Smooth muscle cell (in vitro differentiated cells): ENCODE results near the gene RAP2B. TPM values are rescaled to one million over a fixed set of nuclear protein-coding genes. Genes with fewer than 3 reads are reported as not detected.

Experiments
- DNase-seq: peaks from one replicate; lab custom pipeline; 2025; ENCODE audit not compliant: unreplicated experiment; lab: John Stamatoyannopoulos, UW
- H2AFZ ChIP-seq: fragments of 200-600 bp; sonication (generic); 2 replicates; pipeline ENCODE4 v1.6.0; 2016; ENCODE audit warnings: antibody characterized with exemption, low read depth, mild to moderate bottlenecking
- H3F3A ChIP-seq: fragments of 200-600 bp; sonication (generic); 2 replicates; pipeline ENCODE4 v1.6.0; 2017; ENCODE audit warnings: antibody characterized with exemption, low read depth
- H3K27ac ChIP-seq: fragments of 200-600 bp; sonication (generic); 2 replicates; pipeline ENCODE4 v1.5.1; 2016; ENCODE audit warnings: low read depth, mild to moderate bottlenecking
- H3K27me3 ChIP-seq: fragments of 200-600 bp; sonication (generic); 2 replicates; pipeline ENCODE4 v1.6.1; 2016; ENCODE audit warnings: low read depth, mild to moderate bottlenecking
- H3K36me3 ChIP-seq: fragments of 200-600 bp; sonication (generic); 2 replicates; pipeline ENCODE4 v1.5.1; 2016; ENCODE audit warnings: low read depth
- H3K4me1 ChIP-seq: fragments of 200-600 bp; sonication (generic); 2 replicates; pipeline ENCODE4 v1.5.1; 2016; ENCODE audit warnings: low read depth
- H3K4me2 ChIP-seq: fragments of 200-600 bp; sonication (generic); 2 replicates; pipeline ENCODE4 v1.6.0; 2016; ENCODE audit warnings: mild to moderate bottlenecking
- H3K4me3 ChIP-seq: fragments of 200-600 bp; sonication (generic); 2 replicates; pipeline ENCODE4 v1.5.1; 2016; ENCODE audit warnings: mild to moderate bottlenecking
- H3K79me2 ChIP-seq: fragments of 200-600 bp; sonication (generic); 2 replicates; pipeline ENCODE4 v1.6.0; 2016; ENCODE audit warnings: low read depth, mild to moderate bottlenecking
- H3K9ac ChIP-seq: fragments of 200-600 bp; sonication (generic); 2 replicates; pipeline ENCODE4 v1.6.0; 2016; ENCODE audit warnings: low read depth
- H3K9me3 ChIP-seq: fragments of 200-600 bp; sonication (generic); replicated peaks from 2 replicates; pipeline ENCODE4 v1.5.1; 2016; ENCODE audit warnings: low read depth
- H4K20me1 ChIP-seq: fragments of 200-600 bp; sonication (generic); 2 replicates; pipeline ENCODE4 v1.6.0; 2016; ENCODE audit warnings: low read depth
- WGBS: methylation state at CpG from one replicate; pipeline ENCODE4 v1.1.7; 2016; ENCODE audit warnings: low lambda C conversion rate; 5-methylcytosine and 5-hydroxymethylcytosine counted together
- polyA plus RNA-seq: library from polyadenylated mRNA; unstranded; fragments of >200 nt; fragmentation: Nextera tagmentation; extraction: Ambion mirVana; gene quantifications from 2 replicates; pipeline ENCODE4 v1.2.1, GENCODE V29; 2016
- total RNA-seq: library from RNA; depleted of rRNA; stranded (reverse); fragments of >200 nt; gene quantifications from 2 replicates; pipeline ENCODE4 v1.2.3, GENCODE V29; 2014
- TF ChIP-seq, protein P1 (sequence below): fragments of 200-600 bp; sonication (generic); IDR thresholded peaks from 2 replicates; pipeline ENCODE4 v1.5.1; 2017; ENCODE audit warnings: borderline replicate concordance, mild to moderate bottlenecking, antibody characterized with exemption; ENCODE audit not compliant: insufficient read depth, poor library complexity, severe bottlenecking

RAP2B gene
- total and polyA plus RNA-seq, 2 experiments from 2014 or later = 10.7 to 29.0 TPM

DNA sequence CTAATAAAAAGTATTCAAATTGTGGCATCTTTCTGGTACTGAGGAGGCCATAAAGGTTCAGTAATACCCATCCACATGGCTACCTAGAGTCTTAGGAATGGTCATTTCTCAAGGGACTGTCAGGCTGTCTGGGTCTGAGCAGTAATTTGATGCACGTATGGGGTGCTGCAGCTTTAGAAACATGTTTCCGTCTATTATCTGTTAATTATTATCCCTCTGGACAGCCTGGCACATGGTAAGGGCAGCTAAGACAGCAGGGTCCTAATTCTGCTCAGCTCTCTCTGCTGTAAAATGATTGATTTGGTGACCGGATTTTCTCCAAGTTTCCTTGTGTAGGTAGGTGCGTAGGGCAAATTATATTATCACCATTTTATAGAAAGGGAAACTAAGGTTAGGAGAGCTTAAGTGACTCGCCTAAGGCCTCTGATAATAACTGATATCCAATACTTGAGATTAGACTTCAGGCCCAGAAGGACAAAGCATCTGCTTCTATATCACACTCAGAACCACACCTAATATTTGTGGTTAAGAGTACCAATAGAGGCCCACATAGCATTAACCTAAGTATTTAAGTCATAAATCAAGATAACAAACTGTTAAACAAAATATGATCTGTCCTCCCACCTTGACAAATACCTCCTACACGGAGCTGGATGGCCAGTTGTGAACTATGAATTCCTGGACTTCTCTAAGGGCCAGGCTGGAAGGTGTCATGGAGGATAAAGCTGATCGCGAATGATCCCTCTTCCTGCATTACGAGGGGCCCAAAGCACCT is 2.9 kb upstream of the RAP2B start:
- H3K27ac ChIP-seq = peak overlapping the region; percentile 97
- H3K4me3 ChIP-seq = no peak overlapping the region
- no peaks in the 10 kb centered on the region for H3K4me1 ChIP-seq
- no peaks in the 10 kb centered on the region for H3K27me3 ChIP-seq
- no peak overlapping the region for H3K9ac ChIP-seq
- WGBS = 86% methylated on average over 9 of the region's 9 CpGs
- DNase-seq = no peak
- TF ChIP-seq, protein P1, sequence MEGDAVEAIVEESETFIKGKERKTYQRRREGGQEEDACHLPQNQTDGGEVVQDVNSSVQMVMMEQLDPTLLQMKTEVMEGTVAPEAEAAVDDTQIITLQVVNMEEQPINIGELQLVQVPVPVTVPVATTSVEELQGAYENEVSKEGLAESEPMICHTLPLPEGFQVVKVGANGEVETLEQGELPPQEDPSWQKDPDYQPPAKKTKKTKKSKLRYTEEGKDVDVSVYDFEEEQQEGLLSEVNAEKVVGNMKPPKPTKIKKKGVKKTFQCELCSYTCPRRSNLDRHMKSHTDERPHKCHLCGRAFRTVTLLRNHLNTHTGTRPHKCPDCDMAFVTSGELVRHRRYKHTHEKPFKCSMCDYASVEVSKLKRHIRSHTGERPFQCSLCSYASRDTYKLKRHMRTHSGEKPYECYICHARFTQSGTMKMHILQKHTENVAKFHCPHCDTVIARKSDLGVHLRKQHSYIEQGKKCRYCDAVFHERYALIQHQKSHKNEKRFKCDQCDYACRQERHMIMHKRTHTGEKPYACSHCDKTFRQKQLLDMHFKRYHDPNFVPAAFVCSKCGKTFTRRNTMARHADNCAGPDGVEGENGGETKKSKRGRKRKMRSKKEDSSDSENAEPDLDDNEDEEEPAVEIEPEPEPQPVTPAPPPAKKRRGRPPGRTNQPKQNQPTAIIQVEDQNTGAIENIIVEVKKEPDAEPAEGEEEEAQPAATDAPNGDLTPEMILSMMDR = no peak
- H4K20me1 ChIP-seq = peaks cover 19% of the 10 kb centered on the region
- peaks cover 21% of the 10 kb centered on the region for H3K79me2 ChIP-seq
- H3K9me3 ChIP-seq = no peaks in the 10 kb centered on the region
- no peak overlapping the region for H2AFZ ChIP-seq
- H3K36me3 ChIP-seq = no peaks in the 10 kb centered on the region
- H3F3A ChIP-seq = no peaks in the 10 kb centered on the region
- no peak overlapping the region for H3K4me2 ChIP-seq

DNA sequence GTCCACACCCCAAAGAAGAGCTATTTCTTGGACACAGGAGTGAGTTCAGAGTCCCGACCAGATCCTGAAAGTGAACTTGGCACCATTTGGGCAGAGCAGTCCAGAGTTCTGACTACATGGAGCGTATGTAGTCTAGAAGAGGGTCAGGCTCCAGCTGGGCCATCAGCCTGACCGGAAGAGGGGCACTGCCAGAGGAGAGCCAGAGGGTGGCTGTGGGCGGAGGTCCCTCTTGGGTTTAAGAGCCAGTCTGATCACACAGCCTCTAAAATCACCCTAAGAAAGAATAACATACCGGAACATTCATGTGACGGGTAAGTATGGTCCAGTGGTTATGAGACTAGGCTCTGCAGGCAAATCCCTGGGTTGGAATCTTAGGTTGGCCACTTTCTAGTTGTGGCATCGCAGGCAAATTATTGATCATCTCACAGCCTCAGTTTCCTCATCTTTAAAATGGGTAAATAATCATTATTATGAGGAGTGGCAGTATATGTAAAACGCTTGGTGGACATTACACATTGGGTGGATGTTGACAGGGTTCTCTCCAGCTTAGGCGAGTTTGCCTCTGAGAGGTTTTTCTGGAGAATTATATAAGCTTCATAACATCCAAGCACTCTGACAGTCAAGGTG is 2.1 kb upstream of the RAP2B start:
- TF ChIP-seq, protein P1 = no peak

DNA sequence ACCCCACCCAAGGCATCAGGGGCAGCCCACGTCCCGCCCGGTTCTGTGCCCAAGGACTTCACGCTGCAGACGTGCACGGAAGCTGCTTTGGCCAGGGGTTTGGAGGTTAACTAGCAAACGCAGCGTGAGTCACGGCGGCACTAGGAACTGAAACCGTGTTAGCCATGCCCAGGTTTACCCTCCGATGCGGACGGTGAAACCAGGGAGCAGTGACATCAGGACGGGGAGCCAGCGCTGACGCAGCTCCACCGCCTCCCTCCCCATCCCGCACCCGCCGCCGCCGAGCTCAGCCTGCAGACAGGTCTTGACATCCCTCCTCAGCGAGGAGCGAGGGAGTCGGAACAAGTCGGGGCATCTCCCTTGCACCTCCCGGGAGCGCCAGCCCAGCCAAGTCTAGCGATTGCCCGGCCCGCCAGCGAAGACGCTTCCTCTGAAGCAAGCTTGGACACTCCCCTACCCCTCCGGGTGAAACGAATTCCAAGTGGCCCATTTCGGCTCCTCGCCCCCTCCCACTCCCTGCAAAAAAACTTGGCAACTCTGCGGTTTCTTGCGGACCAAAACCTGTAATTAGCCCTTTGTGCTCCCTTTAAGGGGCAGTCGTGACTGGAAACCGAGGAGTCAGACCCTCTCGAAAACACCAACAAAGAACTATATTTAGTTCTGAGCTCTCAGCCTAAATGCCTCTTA is 1.4 kb upstream of the RAP2B start:
- H3K79me2 ChIP-seq = peaks cover 35% of the 10 kb centered on the region
- H4K20me1 ChIP-seq = peaks cover 34% of the 10 kb centered on the region
- peak overlapping the region; percentile 90 for H3K4me2 ChIP-seq
- 2% methylated on average over 35 of the region's 43 CpGs for WGBS
- H3K36me3 ChIP-seq = no peaks in the 10 kb centered on the region
- DNase-seq = peak; percentile 70
- H3K27ac ChIP-seq = peak overlapping the region; percentile 97
- no peaks in the 10 kb centered on the region for H3K9me3 ChIP-seq
- peak overlapping the region; percentile 91 for H3K9ac ChIP-seq
- H3K4me1 ChIP-seq = peaks cover 13% of the 10 kb centered on the region
- TF ChIP-seq, protein P1 = no peak
- H3K27me3 ChIP-seq = no peaks in the 10 kb centered on the region
- H2AFZ ChIP-seq = peak overlapping the region; percentile 85
- no peaks in the 10 kb centered on the region for H3F3A ChIP-seq
- H3K4me3 ChIP-seq = peak overlapping the region; percentile 98

More for the DNA sequence above, 2.1 kb upstream of the RAP2B start:
- Histone ChIP-seq H3K36me3 (no peaks in the 10 kb centered on the region), H3K4me3 (peak overlapping the region; percentile 98), H2AFZ (no peak overlapping the region), H3K4me1 (peaks cover 7% of the 10 kb centered on the region), H3K4me2 (peak overlapping the region; percentile 90), H3K27me3 (no peaks in the 10 kb centered on the region), H4K20me1 (peaks cover 26% of the 10 kb centered on the region), H3K9ac (peak overlapping the region; percentile 91), H3K27ac (peak overlapping the region; percentile 97), H3K9me3 (no peaks in the 10 kb centered on the region), H3K79me2 (peaks cover 28% of the 10 kb centered on the region), H3F3A (no peaks in the 10 kb centered on the region)
- WGBS = 84% methylated on average over 9 of the region's 9 CpGs
- no peak for DNase-seq
